ENCODE results near the gene FGF12.

GRCh38 chr3:192207651-192208050, 519.7 kb downstream of the FGF12 start:
- TF ChIP-seq, protein P1, sequence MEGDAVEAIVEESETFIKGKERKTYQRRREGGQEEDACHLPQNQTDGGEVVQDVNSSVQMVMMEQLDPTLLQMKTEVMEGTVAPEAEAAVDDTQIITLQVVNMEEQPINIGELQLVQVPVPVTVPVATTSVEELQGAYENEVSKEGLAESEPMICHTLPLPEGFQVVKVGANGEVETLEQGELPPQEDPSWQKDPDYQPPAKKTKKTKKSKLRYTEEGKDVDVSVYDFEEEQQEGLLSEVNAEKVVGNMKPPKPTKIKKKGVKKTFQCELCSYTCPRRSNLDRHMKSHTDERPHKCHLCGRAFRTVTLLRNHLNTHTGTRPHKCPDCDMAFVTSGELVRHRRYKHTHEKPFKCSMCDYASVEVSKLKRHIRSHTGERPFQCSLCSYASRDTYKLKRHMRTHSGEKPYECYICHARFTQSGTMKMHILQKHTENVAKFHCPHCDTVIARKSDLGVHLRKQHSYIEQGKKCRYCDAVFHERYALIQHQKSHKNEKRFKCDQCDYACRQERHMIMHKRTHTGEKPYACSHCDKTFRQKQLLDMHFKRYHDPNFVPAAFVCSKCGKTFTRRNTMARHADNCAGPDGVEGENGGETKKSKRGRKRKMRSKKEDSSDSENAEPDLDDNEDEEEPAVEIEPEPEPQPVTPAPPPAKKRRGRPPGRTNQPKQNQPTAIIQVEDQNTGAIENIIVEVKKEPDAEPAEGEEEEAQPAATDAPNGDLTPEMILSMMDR (IDR thresholded peaks at IDR 0.05; ENCODE audit: insufficient read depth, low read length, poor library complexity, severe bottlenecking): no peak
- no peak for TF ChIP-seq EZH2phosphoT487 (conservative IDR thresholded peaks at IDR 0.05; ENCODE audit: low read length)

Measured in SU-DHL-6 (cell line).